HEK293 (cell line): Measurements from ENCODE around the gene ECM2.
"Not testable (repeated sequence)": the region's sequence is repeated elsewhere in the genome, so short reads cannot be mapped to it uniquely, and the experiment has no call there.

Experiments
- YY1 ChIP-seq: fragments of 450-650 bp; formaldehyde crosslinking; IDR thresholded peaks from 2 replicates; pipeline ENCODE4 v1.5.1; 2018; ENCODE audit warnings: missing biosample characterization, missing genetic modification characterization
- ZBTB11 ChIP-seq: fragments of 450-650 bp; formaldehyde crosslinking; conservative IDR thresholded peaks from 2 replicates; pipeline ENCODE4 v1.5.1; 2016; ENCODE audit warnings: low read depth, missing biosample characterization, missing genetic modification characterization
- ZFP37 ChIP-seq: fragments of 450-650 bp; formaldehyde crosslinking; IDR thresholded peaks from 2 replicates; pipeline ENCODE4 v1.5.1; 2016; ENCODE audit warnings: missing biosample characterization, missing genetic modification characterization
- ZNF529 ChIP-seq: fragments of 450-650 bp; formaldehyde crosslinking; IDR thresholded peaks from 2 replicates; pipeline ENCODE4 v1.5.1; 2017; ENCODE audit warnings: missing genetic modification characterization, missing biosample characterization; ENCODE audit not compliant: insufficient replicate concordance
- ZNF549 ChIP-seq: fragments of 450-650 bp; IDR thresholded peaks from 2 replicates; pipeline ENCODE4 v1.5.1; 2018; ENCODE audit warnings: missing biosample characterization, missing genetic modification characterization, mild to moderate bottlenecking, inconsistent platforms, moderate library complexity
- ZSCAN23 ChIP-seq: fragments of 450-650 bp; formaldehyde crosslinking; IDR thresholded peaks from 2 replicates; pipeline ENCODE4 v1.5.1; 2016; ENCODE audit warnings: missing biosample characterization, missing genetic modification characterization
- TF ChIP-seq, protein P1 (sequence below): fragments of 450-650 bp; formaldehyde crosslinking; IDR thresholded peaks from 2 replicates; pipeline ENCODE4 v1.5.1; 2016; ENCODE audit warnings: missing biosample characterization, missing genetic modification characterization
- TF ChIP-seq, protein P2 (sequence below): fragments of 450-650 bp; IDR thresholded peaks from 2 replicates; pipeline ENCODE4 v1.5.1; 2018; ENCODE audit warnings: missing biosample characterization, mild to moderate bottlenecking, missing genetic modification characterization

- TF ChIP-seq, protein P1, sequence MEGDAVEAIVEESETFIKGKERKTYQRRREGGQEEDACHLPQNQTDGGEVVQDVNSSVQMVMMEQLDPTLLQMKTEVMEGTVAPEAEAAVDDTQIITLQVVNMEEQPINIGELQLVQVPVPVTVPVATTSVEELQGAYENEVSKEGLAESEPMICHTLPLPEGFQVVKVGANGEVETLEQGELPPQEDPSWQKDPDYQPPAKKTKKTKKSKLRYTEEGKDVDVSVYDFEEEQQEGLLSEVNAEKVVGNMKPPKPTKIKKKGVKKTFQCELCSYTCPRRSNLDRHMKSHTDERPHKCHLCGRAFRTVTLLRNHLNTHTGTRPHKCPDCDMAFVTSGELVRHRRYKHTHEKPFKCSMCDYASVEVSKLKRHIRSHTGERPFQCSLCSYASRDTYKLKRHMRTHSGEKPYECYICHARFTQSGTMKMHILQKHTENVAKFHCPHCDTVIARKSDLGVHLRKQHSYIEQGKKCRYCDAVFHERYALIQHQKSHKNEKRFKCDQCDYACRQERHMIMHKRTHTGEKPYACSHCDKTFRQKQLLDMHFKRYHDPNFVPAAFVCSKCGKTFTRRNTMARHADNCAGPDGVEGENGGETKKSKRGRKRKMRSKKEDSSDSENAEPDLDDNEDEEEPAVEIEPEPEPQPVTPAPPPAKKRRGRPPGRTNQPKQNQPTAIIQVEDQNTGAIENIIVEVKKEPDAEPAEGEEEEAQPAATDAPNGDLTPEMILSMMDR (tag by site-specific recombination) = not testable (repeated sequence)
- TF ChIP-seq ZNF549 (tag by site-specific recombination); ZFP37; ZSCAN23 (tag by site-specific recombination); ZBTB11 (tag by site-specific recombination); ZNF529 (tag by site-specific recombination); YY1 (tag by site-specific recombination): not testable (repeated sequence)
- TF ChIP-seq, protein P2, sequence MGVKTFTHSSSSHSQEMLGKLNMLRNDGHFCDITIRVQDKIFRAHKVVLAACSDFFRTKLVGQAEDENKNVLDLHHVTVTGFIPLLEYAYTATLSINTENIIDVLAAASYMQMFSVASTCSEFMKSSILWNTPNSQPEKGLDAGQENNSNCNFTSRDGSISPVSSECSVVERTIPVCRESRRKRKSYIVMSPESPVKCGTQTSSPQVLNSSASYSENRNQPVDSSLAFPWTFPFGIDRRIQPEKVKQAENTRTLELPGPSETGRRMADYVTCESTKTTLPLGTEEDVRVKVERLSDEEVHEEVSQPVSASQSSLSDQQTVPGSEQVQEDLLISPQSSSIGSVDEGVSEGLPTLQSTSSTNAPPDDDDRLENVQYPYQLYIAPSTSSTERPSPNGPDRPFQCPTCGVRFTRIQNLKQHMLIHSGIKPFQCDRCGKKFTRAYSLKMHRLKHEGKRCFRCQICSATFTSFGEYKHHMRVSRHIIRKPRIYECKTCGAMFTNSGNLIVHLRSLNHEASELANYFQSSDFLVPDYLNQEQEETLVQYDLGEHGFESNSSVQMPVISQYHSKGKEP = not testable (repeated sequence)
Measured at GRCh38 chr9:92571871-92572270, 36.1 kb upstream of the ECM2 start.
